ENCODE data around the gene EIF4E1B. TPM values are rescaled to one million over a fixed set of nuclear protein-coding genes. Genes with fewer than 3 reads are reported as not detected.

EIF4E1B gene
- polyA plus RNA-seq, 1 donor: not detected

DNA sequence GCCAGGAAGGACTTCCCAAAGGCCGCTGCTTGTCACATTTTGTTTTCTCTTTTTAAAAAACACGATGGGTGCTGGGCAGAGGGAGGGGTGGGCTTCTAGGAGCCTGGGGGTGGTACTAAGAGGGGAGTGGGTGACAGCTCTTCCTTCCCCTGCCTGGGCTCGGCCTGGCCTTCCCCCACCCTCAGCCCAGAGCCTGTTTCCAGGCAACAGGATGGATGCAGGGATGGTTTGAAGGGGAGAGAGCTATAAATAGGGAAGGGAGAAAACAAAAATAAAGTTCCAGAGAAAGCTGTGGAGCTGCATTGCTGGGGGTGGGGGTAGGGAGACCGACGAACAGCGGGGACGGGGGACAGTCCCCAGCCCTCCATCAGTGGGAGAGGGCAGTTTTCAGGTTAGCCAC is 14.0 kb upstream of the EIF4E1B start:
- Histone ChIP-seq H3K4me1 (ENCODE audit: control insufficient read depth, insufficient read depth, low read length) (peaks cover 15% of the 10 kb centered on the region), H3K27ac (ENCODE audit: low read length) (no peak overlapping the region), H3K9me3 (ENCODE audit: control insufficient read depth, low read depth, low read length) (peaks cover 14% of the 10 kb centered on the region), H3K4me3 (ENCODE audit: low read length) (no peak overlapping the region), H3K36me3 (ENCODE audit: control insufficient read depth, insufficient read depth, low read length) (no peaks in the 10 kb centered on the region), H3K27me3 (ENCODE audit: control insufficient read depth, insufficient read depth, low read length) (peaks cover 84% of the 10 kb centered on the region)
- no CpG with 5 or more reads among the region's 7 CpGs for WGBS (ENCODE audit: insufficient coverage, low lambda C conversion rate)
- DNase-seq: no peak

DNA sequence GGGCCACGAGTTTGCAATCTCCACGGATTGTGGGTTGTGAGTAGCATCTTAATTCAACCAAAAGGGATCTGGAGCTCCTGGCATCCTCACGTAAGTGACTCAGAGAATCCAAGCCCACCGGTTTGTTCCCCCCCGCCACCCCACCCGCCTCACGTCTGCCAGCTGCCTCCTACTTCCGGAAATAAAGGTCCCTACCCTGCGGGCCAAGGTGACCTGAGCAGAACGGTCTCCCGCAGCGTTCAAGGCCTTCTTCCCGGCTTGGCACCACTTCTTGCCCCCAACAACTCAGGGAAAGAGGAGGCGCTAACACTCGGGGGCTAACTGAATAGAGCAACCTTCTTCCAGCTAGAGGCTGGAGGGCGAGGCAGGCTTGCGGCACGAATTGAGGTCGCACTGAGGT is 11.7 kb upstream of the EIF4E1B start:
- Histone ChIP-seq H3K27me3 (ENCODE audit: control insufficient read depth, insufficient read depth, low read length) (peaks cover 76% of the 10 kb centered on the region), H3K4me1 (ENCODE audit: control insufficient read depth, insufficient read depth, low read length) (peaks cover 15% of the 10 kb centered on the region), H3K4me3 (ENCODE audit: low read length) (peak overlapping the region; percentile 16), H3K9me3 (ENCODE audit: control insufficient read depth, low read depth, low read length) (peaks cover 14% of the 10 kb centered on the region), H3K36me3 (ENCODE audit: control insufficient read depth, insufficient read depth, low read length) (no peaks in the 10 kb centered on the region), H3K27ac (ENCODE audit: low read length) (no peak overlapping the region)
- WGBS (ENCODE audit: insufficient coverage, low lambda C conversion rate): no CpG with 5 or more reads among the region's 19 CpGs
- DNase-seq: no peak

DNA sequence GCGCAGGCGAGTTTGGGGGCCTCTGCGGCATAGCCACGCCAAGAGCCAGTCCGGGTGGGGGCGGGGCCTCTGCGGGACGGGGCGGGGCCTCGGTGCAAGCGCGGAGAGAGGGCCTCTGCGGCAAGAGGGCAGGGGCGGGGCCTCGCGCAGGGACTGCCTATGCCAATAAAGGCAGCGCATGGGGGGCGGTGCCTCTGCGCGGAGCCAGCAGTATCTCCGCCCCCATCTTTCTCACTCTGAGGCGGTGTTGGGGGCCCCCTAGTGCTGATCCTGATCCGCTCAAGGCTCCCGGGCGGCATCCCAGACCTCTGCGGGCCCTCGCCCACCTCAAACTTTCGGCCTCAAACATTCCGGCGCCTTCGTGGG is 11.3 kb upstream of the EIF4E1B start:
- Histone ChIP-seq H3K36me3 (ENCODE audit: control insufficient read depth, insufficient read depth, low read length) (no peaks in the 10 kb centered on the region), H3K9me3 (ENCODE audit: control insufficient read depth, low read depth, low read length) (peaks cover 14% of the 10 kb centered on the region), H3K4me3 (ENCODE audit: low read length) (peak overlapping the region; percentile 16), H3K27ac (ENCODE audit: low read length) (no peak overlapping the region), H3K27me3 (ENCODE audit: control insufficient read depth, insufficient read depth, low read length) (peaks cover 80% of the 10 kb centered on the region), H3K4me1 (ENCODE audit: control insufficient read depth, insufficient read depth, low read length) (peaks cover 15% of the 10 kb centered on the region)
- WGBS (ENCODE audit: insufficient coverage, low lambda C conversion rate): no CpG with 5 or more reads among the region's 31 CpGs
- peak; percentile 78 to 83 for DNase-seq

DNA sequence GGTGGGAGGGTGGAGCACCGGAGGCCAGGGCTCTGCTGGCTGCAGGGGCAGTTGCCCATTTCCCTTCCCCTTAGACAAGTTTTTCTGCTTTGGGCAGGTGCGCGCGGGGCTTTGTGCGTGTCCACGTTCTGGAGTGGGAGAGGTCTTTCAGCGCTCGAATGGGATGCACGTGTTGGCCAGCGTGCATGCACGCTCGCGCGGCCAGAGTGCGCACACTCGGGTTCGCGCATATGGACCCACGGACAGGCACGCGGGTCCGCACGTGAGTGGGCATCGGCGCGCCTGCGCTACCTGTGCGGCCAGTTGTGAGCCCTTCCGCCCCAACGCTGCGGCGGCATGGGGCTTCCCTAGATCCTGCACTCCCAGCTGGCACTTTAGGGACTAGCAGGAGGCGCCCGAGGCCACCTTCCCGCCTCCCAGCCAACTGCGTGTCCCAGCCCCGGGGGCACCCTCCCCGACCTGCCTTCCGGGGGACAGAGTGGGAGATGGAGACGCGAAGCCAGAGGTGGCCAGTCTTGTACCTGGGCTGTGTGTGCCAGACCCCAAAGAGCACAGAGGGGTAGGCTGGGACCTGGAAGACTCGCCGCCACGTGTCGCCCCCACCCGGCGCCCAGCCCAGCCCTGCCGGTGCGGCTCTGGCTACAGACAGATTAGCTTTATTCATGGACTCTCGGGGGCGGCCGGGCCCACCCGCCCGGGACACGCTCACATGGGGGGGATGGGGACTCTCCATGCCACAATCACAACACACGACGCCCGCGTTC is 10.7 kb upstream of the EIF4E1B start:
- H3K9me3 ChIP-seq (ENCODE audit: control insufficient read depth, low read depth, low read length): peaks cover 14% of the 10 kb centered on the region
- DNase-seq: no peak
- H3K4me1 ChIP-seq (ENCODE audit: control insufficient read depth, insufficient read depth, low read length): peaks cover 15% of the 10 kb centered on the region
- peaks cover 83% of the 10 kb centered on the region for H3K27me3 ChIP-seq (ENCODE audit: control insufficient read depth, insufficient read depth, low read length)
- WGBS (ENCODE audit: insufficient coverage, low lambda C conversion rate): no CpG with 5 or more reads among the region's 59 CpGs
- H3K27ac ChIP-seq (ENCODE audit: low read length): no peak overlapping the region
- H3K4me3 ChIP-seq (ENCODE audit: low read length): no peak overlapping the region
- no peaks in the 10 kb centered on the region for H3K36me3 ChIP-seq (ENCODE audit: control insufficient read depth, insufficient read depth, low read length)

DNA sequence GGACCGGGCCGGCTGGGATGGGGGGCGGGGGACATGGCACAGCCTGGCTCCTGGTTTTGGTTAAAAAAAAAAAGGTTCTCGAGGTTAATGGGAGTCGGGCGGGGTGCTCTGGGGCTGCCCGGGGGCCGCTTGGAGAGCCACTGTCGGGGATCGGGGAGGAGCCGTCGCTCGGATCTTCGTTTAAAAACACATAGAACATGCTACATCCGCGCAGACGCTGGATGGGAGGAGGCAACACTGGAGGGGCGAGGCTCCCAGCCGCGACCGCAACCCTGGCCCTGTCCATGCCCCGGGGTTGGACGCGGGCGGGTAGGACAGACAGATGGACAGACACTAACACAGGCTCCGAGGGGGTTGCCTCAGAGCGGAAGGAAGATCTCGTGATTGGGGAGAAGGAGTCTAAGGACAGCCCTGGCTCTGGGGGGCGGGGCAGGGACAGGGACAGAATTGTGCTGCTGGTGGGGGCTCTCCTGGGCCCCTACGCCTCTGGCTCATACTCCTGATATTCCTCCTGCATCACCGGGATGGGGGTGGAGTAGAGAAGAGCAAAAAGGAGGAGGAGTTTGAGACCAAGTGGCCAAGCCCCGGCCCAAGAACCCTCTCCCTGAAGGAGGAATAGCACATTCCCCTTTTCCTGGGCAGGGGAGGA is 10.0 kb upstream of the EIF4E1B start:
- Histone ChIP-seq H3K4me3 (ENCODE audit: low read length) (no peak overlapping the region), H3K36me3 (ENCODE audit: control insufficient read depth, insufficient read depth, low read length) (no peaks in the 10 kb centered on the region), H3K4me1 (ENCODE audit: control insufficient read depth, insufficient read depth, low read length) (peaks cover 15% of the 10 kb centered on the region), H3K27ac (ENCODE audit: low read length) (no peak overlapping the region), H3K9me3 (ENCODE audit: control insufficient read depth, low read depth, low read length) (peaks cover 14% of the 10 kb centered on the region), H3K27me3 (ENCODE audit: control insufficient read depth, insufficient read depth, low read length) (peaks cover 88% of the 10 kb centered on the region)
- no peak for DNase-seq
- WGBS (ENCODE audit: insufficient coverage, low lambda C conversion rate): 10% methylated on average over 2 of the region's 32 CpGs

DNA sequence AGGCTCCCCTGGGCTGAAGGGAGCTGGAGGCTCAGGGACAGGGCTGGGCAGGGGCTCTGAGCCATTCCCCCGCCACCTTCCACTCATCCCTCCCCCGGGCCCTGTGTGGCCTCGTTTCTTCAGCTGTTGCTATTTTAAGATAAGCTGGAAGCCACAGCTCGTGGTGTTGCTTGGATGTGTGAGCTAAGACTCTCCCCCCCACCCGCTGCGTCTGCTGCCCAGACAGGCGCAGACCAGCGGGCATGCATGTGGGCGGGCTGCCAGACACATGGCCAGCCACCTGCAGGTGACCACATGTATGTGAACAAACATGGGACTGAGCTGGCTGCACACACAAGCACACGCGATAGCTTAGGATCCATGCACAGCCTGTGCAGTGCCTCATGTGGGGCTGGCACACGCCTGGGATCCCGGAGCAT is 8.8 kb upstream of the EIF4E1B start:
- Histone ChIP-seq H3K4me1 (ENCODE audit: control insufficient read depth, insufficient read depth, low read length) (peaks cover 15% of the 10 kb centered on the region), H3K27ac (ENCODE audit: low read length) (no peak overlapping the region), H3K27me3 (ENCODE audit: control insufficient read depth, insufficient read depth, low read length) (peaks cover 88% of the 10 kb centered on the region), H3K36me3 (ENCODE audit: control insufficient read depth, insufficient read depth, low read length) (no peaks in the 10 kb centered on the region), H3K9me3 (ENCODE audit: control insufficient read depth, low read depth, low read length) (peaks cover 14% of the 10 kb centered on the region), H3K4me3 (ENCODE audit: low read length) (no peak overlapping the region)
- DNase-seq: no peak
- no CpG with 5 or more reads among the region's 13 CpGs for WGBS (ENCODE audit: insufficient coverage, low lambda C conversion rate)

DNA sequence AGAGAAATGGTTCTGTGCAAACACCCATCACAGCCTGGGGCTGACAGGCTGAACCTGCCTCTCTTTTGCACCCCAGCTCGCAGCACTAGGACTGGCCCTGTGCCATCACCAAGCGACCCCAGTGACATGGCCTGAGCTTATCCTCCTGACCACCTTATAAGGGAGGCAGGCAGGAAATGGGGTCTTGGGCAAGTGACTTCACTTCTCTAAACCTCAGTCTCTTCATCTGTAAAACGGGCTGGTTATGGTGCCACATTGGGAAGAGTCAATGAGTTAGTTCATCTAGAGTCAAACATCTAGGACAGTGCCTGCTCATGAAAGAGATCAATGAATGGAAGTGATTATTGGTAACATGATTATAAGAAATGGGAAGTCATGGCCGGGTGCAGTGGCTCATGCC is 6.3 kb upstream of the EIF4E1B start:
- Histone ChIP-seq H3K27ac (ENCODE audit: low read length) (no peak overlapping the region), H3K4me3 (ENCODE audit: low read length) (no peak overlapping the region), H3K9me3 (ENCODE audit: control insufficient read depth, low read depth, low read length) (peaks cover 12% of the 10 kb centered on the region), H3K36me3 (ENCODE audit: control insufficient read depth, insufficient read depth, low read length) (no peaks in the 10 kb centered on the region), H3K27me3 (ENCODE audit: control insufficient read depth, insufficient read depth, low read length) (peaks cover 89% of the 10 kb centered on the region), H3K4me1 (ENCODE audit: control insufficient read depth, insufficient read depth, low read length) (peaks cover 10% of the 10 kb centered on the region)
- WGBS (ENCODE audit: insufficient coverage, low lambda C conversion rate): no CpG with 5 or more reads among the region's 4 CpGs
- no peak for DNase-seq

DNA sequence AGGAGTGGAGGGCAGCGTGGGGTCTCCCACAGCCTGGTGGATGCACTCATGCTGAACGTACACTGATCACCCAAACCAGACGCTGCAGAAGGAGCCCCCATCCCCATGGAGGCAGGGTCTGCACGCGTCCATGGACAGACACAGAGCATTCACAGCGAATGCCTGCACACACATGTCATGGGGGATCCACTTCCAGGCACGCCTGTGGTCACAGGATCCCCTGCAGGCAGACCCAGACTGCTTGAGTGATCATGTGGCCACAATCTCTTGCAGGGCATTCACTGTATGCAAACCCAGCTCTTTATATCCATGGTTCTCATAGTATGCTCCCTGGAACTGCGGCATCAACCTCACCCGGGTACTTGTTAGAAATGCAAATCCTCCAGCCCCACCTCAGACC is 5.5 kb upstream of the EIF4E1B start:
- WGBS (ENCODE audit: insufficient coverage, low lambda C conversion rate): no CpG with 5 or more reads among the region's 9 CpGs
- H3K27ac ChIP-seq (ENCODE audit: low read length): no peak overlapping the region

DNA sequence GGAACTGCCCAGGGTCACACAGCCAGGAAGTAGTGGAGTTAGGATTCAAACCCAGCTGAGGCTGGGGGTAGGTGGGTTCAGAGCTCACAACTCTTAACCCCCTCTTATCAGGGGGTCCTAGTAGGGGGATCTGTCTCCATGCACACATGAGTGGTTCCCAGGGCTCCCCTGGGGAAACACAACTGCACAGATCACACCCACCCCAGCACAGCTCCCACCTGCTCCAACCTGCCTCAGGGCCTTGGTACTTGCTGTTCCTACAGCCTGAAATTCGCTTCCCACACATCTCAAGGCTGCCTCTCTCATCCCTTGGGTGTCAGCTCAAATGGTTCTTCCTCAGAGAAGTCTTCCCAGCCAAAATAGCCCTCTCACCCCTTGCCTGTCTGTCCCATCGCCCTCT is 5.0 kb upstream of the EIF4E1B start:
- H3K27me3 ChIP-seq (ENCODE audit: control insufficient read depth, insufficient read depth, low read length): peaks cover 86% of the 10 kb centered on the region

More for the DNA sequence above, 5.5 kb upstream of the EIF4E1B start:
- peaks cover 9% of the 10 kb centered on the region for H3K4me1 ChIP-seq (ENCODE audit: control insufficient read depth, insufficient read depth, low read length)
- no peak for DNase-seq
- H3K4me3 ChIP-seq (ENCODE audit: low read length): no peak overlapping the region
- H3K36me3 ChIP-seq (ENCODE audit: control insufficient read depth, insufficient read depth, low read length): no peaks in the 10 kb centered on the region
- H3K9me3 ChIP-seq (ENCODE audit: control insufficient read depth, low read depth, low read length): peaks cover 10% of the 10 kb centered on the region
- peaks cover 89% of the 10 kb centered on the region for H3K27me3 ChIP-seq (ENCODE audit: control insufficient read depth, insufficient read depth, low read length)

DNA sequence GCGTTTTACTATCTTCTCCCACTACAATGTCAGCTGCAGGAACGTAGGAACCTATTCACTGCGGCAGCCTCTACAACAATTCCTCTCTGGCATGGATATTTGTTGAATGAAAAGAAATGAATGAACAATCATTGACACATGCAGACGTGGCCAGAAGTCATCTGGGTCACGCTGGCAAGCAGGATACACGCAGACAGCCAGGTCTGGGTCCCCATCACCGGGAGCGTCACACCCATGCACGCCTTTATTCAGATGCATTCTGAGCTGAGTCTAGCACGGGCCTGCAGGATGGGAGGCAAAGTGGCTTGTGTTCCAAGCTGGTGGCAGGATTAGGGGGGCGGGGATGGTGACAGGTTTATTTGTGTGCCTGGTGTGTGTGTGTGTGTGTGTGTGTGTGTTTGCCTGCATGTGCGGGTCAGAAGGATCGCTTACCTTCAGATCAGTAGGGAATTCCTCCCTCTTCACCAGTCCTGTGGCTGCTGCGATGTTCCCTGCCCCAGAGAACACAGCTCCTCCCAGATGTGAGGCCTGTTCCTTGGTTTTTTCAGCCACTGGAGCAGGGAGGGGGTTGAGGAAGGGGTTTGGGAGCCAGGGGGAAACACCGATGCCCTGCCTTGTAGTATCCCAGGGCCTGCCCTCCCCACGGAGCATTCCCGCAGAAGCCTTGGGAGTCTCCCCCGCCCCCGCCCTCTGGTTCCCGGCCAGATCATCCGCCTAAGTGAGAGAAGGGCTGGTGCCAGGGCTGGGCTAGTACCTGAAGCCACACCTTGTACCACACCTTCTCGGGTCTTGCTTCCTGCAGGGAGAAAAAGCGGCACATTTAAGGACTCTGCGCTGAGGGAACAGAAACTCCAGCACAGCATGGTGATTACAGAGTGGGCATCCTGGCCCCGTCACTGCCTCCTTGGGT is 4.3 kb upstream of the EIF4E1B start:
- DNase-seq: no peak
- WGBS (ENCODE audit: insufficient coverage, low lambda C conversion rate): no CpG with 5 or more reads among the region's 25 CpGs
- H3K4me3 ChIP-seq (ENCODE audit: low read length): no peak overlapping the region
- H3K27me3 ChIP-seq (ENCODE audit: control insufficient read depth, insufficient read depth, low read length): peaks cover 86% of the 10 kb centered on the region
- peaks cover 6% of the 10 kb centered on the region for H3K9me3 ChIP-seq (ENCODE audit: control insufficient read depth, low read depth, low read length)
- no peak overlapping the region for H3K27ac ChIP-seq (ENCODE audit: low read length)
- H3K36me3 ChIP-seq (ENCODE audit: control insufficient read depth, insufficient read depth, low read length): no peaks in the 10 kb centered on the region
- peaks cover 8% of the 10 kb centered on the region for H3K4me1 ChIP-seq (ENCODE audit: control insufficient read depth, insufficient read depth, low read length)

More for the DNA sequence above, 5.0 kb upstream of the EIF4E1B start:
- Histone ChIP-seq H3K4me3 (ENCODE audit: low read length) (no peak overlapping the region), H3K9me3 (ENCODE audit: control insufficient read depth, low read depth, low read length) (peaks cover 6% of the 10 kb centered on the region), H3K36me3 (ENCODE audit: control insufficient read depth, insufficient read depth, low read length) (no peaks in the 10 kb centered on the region), H3K27ac (ENCODE audit: low read length) (no peak overlapping the region), H3K4me1 (ENCODE audit: control insufficient read depth, insufficient read depth, low read length) (peaks cover 5% of the 10 kb centered on the region)
- DNase-seq: no peak
- no CpG with 5 or more reads among the region's 2 CpGs for WGBS (ENCODE audit: insufficient coverage, low lambda C conversion rate)
